ENCODE results near the gene ANKDD1B. TPM values are rescaled to one million over a fixed set of nuclear protein-coding genes. Genes with fewer than 3 reads are reported as not detected.

ANKDD1B gene
- total RNA-seq, 1 donor from 2014 or later: 1.0 TPM

GRCh38 chr5:75660678-75661465 lies 49.6 kb downstream of the ANKDD1B start:
- ChIA-PET POLR2A (no interaction called here), CTCF (no interaction called here)
- Mint-ChIP-seq H3K27me3 (no peaks in the 10 kb centered on the region), H3K9me3 (no peaks in the 10 kb centered on the region), H3K4me3 (no peak overlapping the region), H3K36me3 (ENCODE audit: low read depth) (no peaks in the 10 kb centered on the region), H3K4me1 (no peaks in the 10 kb centered on the region), H3K27ac (no peak overlapping the region)
- no peak for DNase-seq
- no peak for ATAC-seq (ENCODE audit: low read depth)
- intact Hi-C loops (cut with micrococcal nuclease): no loop called here
- no peak for TF ChIP-seq CTCF (IDR thresholded peaks at IDR 0.05)

- H3K9me3 Mint-ChIP-seq: no peaks in the 10 kb centered on the region
- H3K27me3 Mint-ChIP-seq: no peaks in the 10 kb centered on the region
- H3K4me3 Mint-ChIP-seq: no peak overlapping the region
- ChIA-PET CTCF (no interaction called here), POLR2A (no interaction called here)
- no peaks in the 10 kb centered on the region for H3K4me1 Mint-ChIP-seq
- H3K36me3 Mint-ChIP-seq (ENCODE audit: low read depth): no peaks in the 10 kb centered on the region
- ATAC-seq (ENCODE audit: low read depth): no peak
- intact Hi-C loops (cut with micrococcal nuclease): no loop called here
- TF ChIP-seq CTCF (IDR thresholded peaks at IDR 0.05): no peak
- no peak overlapping the region for H3K27ac Mint-ChIP-seq
- DNase-seq: no peak
These were observed 50.8 kb downstream of the ANKDD1B start for GRCh38 chr5:75662061-75662460.

GRCh38 chr5:75663579-75664284 lies 52.5 kb downstream of the ANKDD1B start:
- intact Hi-C loops (cut with micrococcal nuclease): no loop called here
- peaks cover 6% of the 10 kb centered on the region for H3K4me1 Mint-ChIP-seq
- H3K27me3 Mint-ChIP-seq: no peaks in the 10 kb centered on the region
- no peaks in the 10 kb centered on the region for H3K36me3 Mint-ChIP-seq (ENCODE audit: low read depth)
- ChIA-PET POLR2A (no interaction called here), CTCF (interaction anchor here (2.7 kb wide), 1 partner anchor 16 kb away, joined by 9 read pairs; no protein-coding TSS in a partner anchor)
- H3K9me3 Mint-ChIP-seq: no peaks in the 10 kb centered on the region
- DNase-seq: no peak
- TF ChIP-seq CTCF (IDR thresholded peaks at IDR 0.05): no peak
- H3K4me3 Mint-ChIP-seq: no peak overlapping the region
- no peak for ATAC-seq (ENCODE audit: low read depth)
- H3K27ac Mint-ChIP-seq: no peak overlapping the region

- Mint-ChIP-seq H3K4me3 (no peak overlapping the region), H3K27ac (no peak overlapping the region), H3K36me3 (ENCODE audit: low read depth) (no peaks in the 10 kb centered on the region), H3K4me1 (peaks cover 16% of the 10 kb centered on the region), H3K27me3 (no peaks in the 10 kb centered on the region), H3K9me3 (no peaks in the 10 kb centered on the region)
- ChIA-PET POLR2A (no interaction called here), CTCF (interaction anchor here (2.7 kb wide), 1 partner anchor 15 kb away, joined by 9 read pairs; no protein-coding TSS in a partner anchor)
- intact Hi-C loops (cut with micrococcal nuclease): loop anchor here (5.0 kb wide), 3 partner anchors 58 to 328 kb away; partner anchors contain the start of genes CERT1, HMGCR and POLK
- no peak for ATAC-seq (ENCODE audit: low read depth)
- no peak for TF ChIP-seq CTCF (IDR thresholded peaks at IDR 0.05)
- no peak for DNase-seq
These were observed 53.7 kb downstream of the ANKDD1B start for GRCh38 chr5:75664979-75665378.

- peaks cover 3% of the 10 kb centered on the region for H3K36me3 Mint-ChIP-seq (ENCODE audit: low read depth)
- POLR2A ChIA-PET: no interaction called here
- H3K27ac Mint-ChIP-seq: no peak overlapping the region
- H3K9me3 Mint-ChIP-seq: no peaks in the 10 kb centered on the region
- CTCF ChIA-PET: no interaction called here
- no peaks in the 10 kb centered on the region for H3K27me3 Mint-ChIP-seq
- DNase-seq: no peak
- TF ChIP-seq CTCF (IDR thresholded peaks at IDR 0.05): no peak
- intact Hi-C loops (cut with micrococcal nuclease): loop anchor here (5.0 kb wide), 3 partner anchors 60 to 330 kb away; partner anchors contain the start of genes CERT1, HMGCR and POLK
- H3K4me3 Mint-ChIP-seq: no peak overlapping the region
- no peak for ATAC-seq (ENCODE audit: low read depth)
- H3K4me1 Mint-ChIP-seq: peaks cover 16% of the 10 kb centered on the region
These were observed 55.5 kb downstream of the ANKDD1B start for GRCh38 chr5:75666801-75667200.

All from activated B cell treated with CpG ODN at 0.5 μM for 24 hours (primary cell).